ENCODE measurements around the gene AKAP13. TPM values are rescaled to one million over a fixed set of nuclear protein-coding genes. Genes with fewer than 3 reads are reported as not detected.
A peak's percentile ranks its signal among the peaks of the same experiment; 100 is the strongest.

Gene AKAP13
- total RNA-seq, 1 experiment from 2014 or later: 36.0 TPM

GRCh38 chr15:85598718-85599398, 218.5 kb downstream of the AKAP13 start:
- in situ Hi-C loops (cut with HindIII; ENCODE audit: low pct_unique_long_range_greater_than_20kb, low sequenced_read_pairs): no loop called here
- DNase-seq (ENCODE audit: low read depth, low spot score): no peak

GRCh38 chr15:85600001-85600400, 219.6 kb downstream of the AKAP13 start:
- in situ Hi-C loops (cut with HindIII; ENCODE audit: low pct_unique_long_range_greater_than_20kb, low sequenced_read_pairs): no loop called here
- DNase-seq (ENCODE audit: low read depth, low spot score): no peak

- in situ Hi-C loops (cut with HindIII; ENCODE audit: low pct_unique_long_range_greater_than_20kb, low sequenced_read_pairs): no loop called here
- DNase-seq (ENCODE audit: low read depth, low spot score): no peak
Observed at GRCh38 chr15:85603160-85603559, 222.8 kb downstream of the AKAP13 start.

- DNase-seq (ENCODE audit: low read depth, low spot score): no peak
- in situ Hi-C loops (cut with HindIII; ENCODE audit: low pct_unique_long_range_greater_than_20kb, low sequenced_read_pairs): no loop called here
Observed at GRCh38 chr15:85603703-85604102, 223.3 kb downstream of the AKAP13 start.

GRCh38 chr15:85604194-85604593, 223.8 kb downstream of the AKAP13 start:
- in situ Hi-C loops (cut with HindIII; ENCODE audit: low pct_unique_long_range_greater_than_20kb, low sequenced_read_pairs): no loop called here
- no peak for DNase-seq (ENCODE audit: low read depth, low spot score)

- no peak for DNase-seq (ENCODE audit: low read depth, low spot score)
- in situ Hi-C loops (cut with HindIII; ENCODE audit: low pct_unique_long_range_greater_than_20kb, low sequenced_read_pairs): no loop called here
Observed at GRCh38 chr15:85606738-85607137, 226.3 kb downstream of the AKAP13 start.

DNA sequence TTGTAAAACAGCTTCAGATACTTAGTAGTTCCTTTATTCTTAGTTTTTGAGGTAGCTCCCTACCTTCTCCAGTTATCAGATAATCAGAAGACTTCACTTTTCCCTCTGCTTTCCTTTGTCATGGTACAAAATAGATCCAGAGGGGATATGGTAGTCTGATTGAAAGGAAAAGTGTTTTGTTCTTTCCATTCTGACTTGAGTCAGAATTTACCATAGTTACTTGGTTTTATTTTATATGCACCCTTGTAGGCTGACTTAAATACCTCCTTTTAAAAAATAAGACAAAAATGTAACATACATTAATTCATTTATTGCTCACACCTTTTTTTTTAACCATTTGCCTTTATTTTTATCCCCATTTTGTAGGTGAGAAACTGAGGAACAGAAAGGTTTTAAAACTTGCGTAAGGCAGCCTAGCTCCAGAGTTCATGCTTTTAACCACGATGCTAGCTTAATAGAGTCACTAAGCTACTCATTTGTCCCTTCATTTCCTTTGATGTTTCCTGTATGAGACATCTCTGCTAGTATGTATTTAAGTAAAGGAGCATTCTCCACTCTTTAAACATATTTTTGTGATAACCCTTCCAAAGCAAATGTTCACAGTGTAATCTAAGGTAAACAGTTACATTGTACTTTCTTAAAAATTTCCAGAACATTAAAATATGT, 226.9 kb downstream of the AKAP13 start:
- in situ Hi-C loops (cut with HindIII; ENCODE audit: low pct_unique_long_range_greater_than_20kb, low sequenced_read_pairs): no loop called here
- no peak for DNase-seq (ENCODE audit: low read depth, low spot score)

DNA sequence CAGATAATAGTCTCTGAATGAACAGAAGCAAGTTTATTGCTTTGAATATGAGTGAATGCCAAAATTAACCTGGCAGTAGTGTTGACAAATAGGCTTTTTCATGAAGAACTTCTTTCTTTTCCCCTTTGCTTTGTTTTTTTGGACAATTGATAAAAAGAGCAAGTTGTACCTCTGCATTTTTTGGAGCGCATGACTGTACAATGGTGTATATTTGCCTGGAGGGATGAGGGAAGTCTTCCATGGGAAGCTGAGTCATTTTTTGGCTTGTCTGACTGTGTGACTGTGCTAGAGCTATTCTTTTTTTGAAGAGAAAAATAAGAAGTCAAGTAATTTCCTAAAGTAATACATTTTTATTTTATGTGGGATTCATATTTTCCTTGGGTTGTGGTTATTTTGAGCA, 227.4 kb downstream of the AKAP13 start:
- peak; percentile 82 for DNase-seq (ENCODE audit: low read depth, low spot score)
- in situ Hi-C loops (cut with HindIII; ENCODE audit: low pct_unique_long_range_greater_than_20kb, low sequenced_read_pairs): no loop called here

DNA sequence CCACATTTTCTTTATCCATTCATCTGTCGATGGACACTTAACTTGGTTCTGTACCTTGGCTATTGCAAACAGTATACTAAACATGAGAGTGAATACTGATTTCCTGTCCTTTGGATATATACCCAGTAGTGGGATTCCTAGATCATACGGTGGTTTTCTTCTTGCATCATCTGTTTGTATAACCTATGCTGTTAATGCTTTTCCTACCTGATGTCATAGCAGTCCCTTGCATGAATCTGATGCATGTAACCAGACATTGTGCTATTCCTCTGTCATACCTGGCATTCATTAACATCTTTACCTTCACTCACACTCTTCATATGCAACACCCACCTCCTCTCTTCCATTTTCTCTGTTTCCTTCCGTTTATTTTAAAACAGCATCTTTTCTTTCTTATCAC, 229.1 kb downstream of the AKAP13 start:
- in situ Hi-C loops (cut with HindIII; ENCODE audit: low pct_unique_long_range_greater_than_20kb, low sequenced_read_pairs): no loop called here
- DNase-seq (ENCODE audit: low read depth, low spot score): no peak

- in situ Hi-C loops (cut with HindIII; ENCODE audit: low pct_unique_long_range_greater_than_20kb, low sequenced_read_pairs): no loop called here
- no peak for DNase-seq (ENCODE audit: low read depth, low spot score)
Observed at GRCh38 chr15:85611361-85611760, 231.0 kb downstream of the AKAP13 start.

- in situ Hi-C loops (cut with HindIII; ENCODE audit: low pct_unique_long_range_greater_than_20kb, low sequenced_read_pairs): no loop called here
- DNase-seq (ENCODE audit: low read depth, low spot score): no peak
Observed at GRCh38 chr15:85614059-85614458, 233.7 kb downstream of the AKAP13 start.

- DNase-seq (ENCODE audit: low read depth, low spot score): peak; percentile 76
- in situ Hi-C loops (cut with HindIII; ENCODE audit: low pct_unique_long_range_greater_than_20kb, low sequenced_read_pairs): no loop called here
Observed at GRCh38 chr15:85615930-85616329, 235.5 kb downstream of the AKAP13 start.

- in situ Hi-C loops (cut with HindIII; ENCODE audit: low pct_unique_long_range_greater_than_20kb, low sequenced_read_pairs): no loop called here
Observed at GRCh38 chr15:85616549-85617110, 236.2 kb downstream of the AKAP13 start.

GRCh38 chr15:85618228-85618505, 237.8 kb downstream of the AKAP13 start:
- no peak for DNase-seq (ENCODE audit: low read depth, low spot score)
- in situ Hi-C loops (cut with HindIII; ENCODE audit: low pct_unique_long_range_greater_than_20kb, low sequenced_read_pairs): no loop called here

More at GRCh38 chr15:85616549-85617110, 236.2 kb downstream of the AKAP13 start:
- no peak for DNase-seq (ENCODE audit: low read depth, low spot score)

DNA sequence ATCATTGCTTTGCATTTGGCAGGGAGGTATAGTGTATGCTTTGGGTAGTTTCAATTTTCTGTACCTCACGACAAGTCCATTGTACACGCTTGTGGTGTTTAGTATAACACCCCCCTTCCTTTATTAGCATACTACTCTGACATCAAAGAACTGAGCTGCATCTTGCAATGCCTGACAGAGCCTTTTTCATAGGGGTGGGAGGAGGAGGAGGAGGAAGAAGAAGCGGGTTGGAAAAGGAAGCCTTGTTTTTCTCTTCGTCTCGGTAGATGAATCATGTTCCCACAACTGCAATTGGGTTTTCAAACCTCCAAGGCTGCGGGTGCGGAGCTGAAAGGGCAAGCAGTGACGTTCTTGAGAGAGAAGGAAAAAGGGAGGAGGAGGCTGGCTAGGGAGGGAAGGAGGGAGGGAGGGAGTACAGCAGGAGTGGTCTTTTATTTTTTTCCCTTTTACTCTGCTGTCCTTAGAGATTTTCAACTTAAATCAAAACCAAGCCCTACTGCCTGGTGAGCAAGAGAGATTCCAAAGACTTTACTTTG, 238.6 kb downstream of the AKAP13 start:
- peak; percentile 93 for DNase-seq (ENCODE audit: low read depth, low spot score)
- in situ Hi-C loops (cut with HindIII; ENCODE audit: low pct_unique_long_range_greater_than_20kb, low sequenced_read_pairs): no loop called here

- peak; percentile 23 for DNase-seq (ENCODE audit: low read depth, low spot score)
- in situ Hi-C loops (cut with HindIII; ENCODE audit: low pct_unique_long_range_greater_than_20kb, low sequenced_read_pairs): no loop called here
Observed at GRCh38 chr15:85619992-85620689, 239.7 kb downstream of the AKAP13 start.

GRCh38 chr15:85620690-85621049, 240.3 kb downstream of the AKAP13 start:
- no peak for DNase-seq (ENCODE audit: low read depth, low spot score)
- in situ Hi-C loops (cut with HindIII; ENCODE audit: low pct_unique_long_range_greater_than_20kb, low sequenced_read_pairs): no loop called here

GRCh38 chr15:85621094-85621493, 240.7 kb downstream of the AKAP13 start:
- in situ Hi-C loops (cut with HindIII; ENCODE audit: low pct_unique_long_range_greater_than_20kb, low sequenced_read_pairs): no loop called here
- peak; percentile 17 for DNase-seq (ENCODE audit: low read depth, low spot score)
